ENCODE results near the gene TNS3.

The TNS3 gene

DNA sequence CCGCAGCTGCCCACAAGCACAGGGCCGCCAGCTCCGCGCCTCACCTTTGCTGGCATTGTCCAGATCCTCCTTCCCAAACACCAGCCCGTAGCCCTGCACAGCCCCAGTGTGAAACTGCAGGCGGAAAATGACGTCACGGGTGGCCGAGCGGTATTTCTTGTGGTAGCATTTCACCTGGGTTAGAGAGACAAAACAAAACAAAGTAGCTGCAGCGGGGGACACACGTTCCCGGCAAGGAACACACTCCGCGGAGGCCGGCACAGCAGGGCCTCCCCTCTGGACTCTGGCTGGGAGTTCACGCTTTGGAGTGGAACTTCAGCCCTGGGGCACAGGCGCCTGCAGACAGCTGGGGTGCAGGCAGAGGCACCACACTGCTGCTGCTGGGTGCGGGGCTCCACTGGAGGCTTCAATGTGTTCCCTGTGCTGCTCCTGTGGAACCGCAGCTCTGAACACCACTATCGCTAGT is 181.1 kb downstream of the TNS3 start:
- DNase-seq = no peak

DNA sequence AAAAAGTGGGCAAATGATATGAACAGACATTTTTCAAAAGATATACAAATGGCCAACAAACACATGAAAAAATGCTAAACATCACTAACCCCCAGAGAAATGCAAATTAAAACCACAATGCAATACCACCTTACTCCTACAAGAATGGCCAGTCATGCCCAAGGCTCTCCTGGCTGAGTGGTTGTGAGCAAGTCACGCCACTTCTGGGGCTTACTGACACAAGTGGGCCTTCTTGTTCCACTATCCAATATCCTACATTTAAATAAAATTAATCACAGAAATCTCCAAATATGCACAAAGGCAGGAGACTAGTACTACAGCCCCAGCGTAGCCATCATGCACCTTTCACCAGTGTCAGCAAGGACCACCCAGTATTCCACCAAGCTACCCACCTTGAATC is 181.9 kb downstream of the TNS3 start:
- DNase-seq = no peak

DNA sequence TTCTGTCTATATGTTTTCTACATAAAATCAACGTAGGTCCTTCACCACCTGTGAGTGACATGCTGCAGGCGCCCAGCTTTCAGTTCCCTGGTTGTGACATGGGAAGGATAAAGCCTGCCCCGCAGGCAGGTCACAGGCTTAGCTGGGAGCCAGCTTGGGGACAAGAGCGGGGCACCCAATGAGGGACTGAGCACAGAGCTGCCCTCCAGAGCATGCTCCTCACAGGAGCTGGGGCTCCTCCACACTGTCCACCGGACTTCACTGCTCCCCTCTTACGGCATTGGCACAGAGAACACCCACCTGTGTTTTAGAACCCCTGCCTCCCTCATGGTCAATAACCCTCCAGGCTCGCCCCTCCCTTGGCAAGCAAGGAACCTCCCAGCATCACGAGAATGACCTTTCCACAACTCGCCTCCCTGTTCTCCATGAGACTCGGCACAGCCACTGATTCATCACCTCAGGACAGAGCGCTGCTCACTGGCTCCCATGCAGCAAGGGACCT is 187.1 kb downstream of the TNS3 start:
- DNase-seq = no peak

DNA sequence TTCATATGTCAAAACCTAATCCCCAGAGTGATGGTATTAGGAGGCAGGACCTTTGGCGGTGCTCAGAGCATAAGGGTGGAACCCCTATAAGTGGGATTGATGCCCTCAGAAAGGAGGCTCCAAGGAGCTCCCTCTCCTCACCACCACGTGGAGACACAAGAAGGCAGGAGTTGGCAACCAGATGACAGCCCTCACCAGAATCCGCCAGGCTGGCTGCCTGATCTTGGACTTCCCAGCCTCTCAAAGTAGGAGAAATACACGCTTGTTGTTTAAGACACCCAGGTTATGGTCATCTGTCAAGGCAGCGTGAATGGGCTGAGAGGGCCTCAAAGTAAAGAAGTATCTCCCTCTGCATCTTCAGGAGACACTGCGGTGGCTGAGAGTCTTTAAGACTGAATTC is 187.7 kb downstream of the TNS3 start:
- DNase-seq = no peak

DNA sequence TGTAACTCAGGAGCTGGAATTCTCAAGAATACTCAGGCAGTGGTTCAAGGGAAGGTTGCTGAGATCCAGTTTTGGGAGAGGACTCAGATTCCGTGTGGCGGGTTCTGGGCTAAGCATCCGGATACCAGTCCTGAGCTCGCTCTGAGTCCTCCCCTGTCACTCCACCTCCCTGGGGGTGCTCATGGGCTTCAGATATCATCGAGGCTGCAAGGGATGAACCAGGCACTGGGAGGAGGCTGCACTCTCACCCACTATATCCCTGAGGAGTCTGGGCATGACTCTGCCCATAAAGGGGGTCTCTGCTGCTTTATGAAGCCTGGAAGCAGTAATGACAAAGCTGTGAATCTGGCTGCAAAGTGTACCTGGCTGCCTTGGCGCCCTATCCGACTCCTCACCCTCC is 188.5 kb downstream of the TNS3 start:
- DNase-seq = no peak

DNA sequence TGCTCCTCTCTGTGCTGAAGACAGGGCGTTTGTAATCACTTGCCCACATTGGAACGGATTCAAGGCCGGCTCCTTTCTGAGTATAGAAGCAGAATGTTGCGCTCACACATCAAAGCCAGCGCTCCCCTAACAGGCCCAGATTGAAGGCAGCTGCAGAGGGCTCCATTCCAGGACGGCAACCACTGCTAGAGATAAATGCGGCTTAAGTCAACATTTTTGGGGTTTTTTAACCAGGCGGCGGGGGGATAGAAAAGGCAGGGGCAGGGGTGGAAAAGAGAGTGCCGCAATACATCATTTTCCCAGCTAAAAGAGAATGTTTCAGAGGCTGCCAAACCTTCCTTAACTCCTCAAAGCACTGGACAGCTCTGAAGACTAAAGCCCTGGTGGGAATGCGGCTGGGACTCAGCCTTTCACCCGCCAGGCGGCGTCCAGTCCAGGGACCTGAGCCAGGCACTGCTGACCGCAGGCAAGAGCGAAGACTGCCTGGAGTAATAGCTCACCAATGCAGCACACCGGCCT is 189.6 kb downstream of the TNS3 start:
- DNase-seq = no peak

DNA sequence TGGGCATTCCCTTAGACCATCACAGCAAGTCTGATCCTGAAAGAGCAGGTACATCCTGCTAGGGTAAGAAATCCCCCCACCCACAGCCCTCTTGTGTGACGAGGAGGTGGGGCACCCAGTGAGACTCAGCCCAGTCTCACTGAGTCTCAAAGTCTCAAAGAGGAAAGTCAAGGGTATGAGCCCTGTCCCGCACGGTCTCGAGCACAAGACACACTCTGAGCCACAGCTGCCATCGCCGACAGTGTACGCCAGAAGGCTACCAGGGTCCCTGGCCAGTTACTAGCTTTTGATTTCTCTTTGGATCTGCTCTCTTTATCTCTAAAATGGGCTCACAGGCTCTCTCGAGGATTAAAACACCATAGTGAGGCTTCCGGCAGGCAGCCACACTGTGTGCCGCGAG is 190.2 kb downstream of the TNS3 start:
- no peak for DNase-seq

DNA sequence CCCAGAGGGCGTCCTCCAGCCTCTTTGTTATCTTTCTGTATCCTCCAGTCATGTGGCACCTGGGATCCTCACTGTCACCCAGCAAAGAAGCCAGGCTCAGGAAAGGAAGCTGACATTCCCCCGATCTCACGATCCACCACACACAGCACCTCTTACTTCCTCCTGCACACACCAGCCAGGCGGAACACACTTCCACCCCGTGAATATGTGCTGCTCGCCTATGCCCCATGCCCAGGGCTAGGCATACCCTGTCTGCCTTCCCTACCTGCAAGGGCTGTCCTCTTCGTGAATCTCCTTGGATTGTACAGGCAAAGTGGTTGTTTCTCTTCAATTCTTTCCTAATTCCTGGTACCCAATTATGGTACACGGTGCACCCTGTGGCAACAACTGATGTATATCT is 191.0 kb downstream of the TNS3 start:
- no peak for DNase-seq

DNA sequence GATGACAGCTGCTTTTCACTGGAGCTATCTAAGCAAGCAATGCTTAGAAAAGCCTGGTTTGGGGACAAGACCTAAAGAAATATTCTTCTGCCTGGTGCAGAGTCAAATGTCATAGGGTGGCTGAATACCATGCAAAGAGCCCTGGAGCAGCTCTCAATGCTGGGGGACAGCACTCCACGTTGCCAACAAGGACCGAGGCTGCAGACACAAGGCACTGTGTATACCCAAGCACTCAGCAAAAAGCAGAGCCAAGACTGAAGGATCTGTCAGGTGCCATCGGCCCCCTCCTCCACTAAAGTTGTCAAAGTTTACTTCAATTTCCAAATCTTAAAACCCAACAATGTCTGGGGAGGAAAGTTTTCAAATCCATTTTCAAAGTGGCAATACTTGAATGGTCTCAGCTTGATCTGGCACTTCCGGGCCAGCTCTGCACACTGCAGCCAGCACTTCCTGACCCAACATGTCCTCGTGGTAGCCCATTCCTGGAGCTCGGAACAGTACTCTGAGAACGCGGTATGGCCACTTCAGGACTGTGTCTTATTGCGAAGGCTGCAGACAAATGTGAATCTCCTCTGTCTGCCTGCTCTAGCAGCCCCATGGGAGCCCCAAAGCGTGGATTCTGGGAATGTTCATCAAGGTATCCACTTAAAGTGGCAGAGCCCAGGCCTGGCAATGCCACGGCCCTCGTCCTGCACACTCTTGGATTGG is 191.8 kb downstream of the TNS3 start:
- DNase-seq = no peak

DNA sequence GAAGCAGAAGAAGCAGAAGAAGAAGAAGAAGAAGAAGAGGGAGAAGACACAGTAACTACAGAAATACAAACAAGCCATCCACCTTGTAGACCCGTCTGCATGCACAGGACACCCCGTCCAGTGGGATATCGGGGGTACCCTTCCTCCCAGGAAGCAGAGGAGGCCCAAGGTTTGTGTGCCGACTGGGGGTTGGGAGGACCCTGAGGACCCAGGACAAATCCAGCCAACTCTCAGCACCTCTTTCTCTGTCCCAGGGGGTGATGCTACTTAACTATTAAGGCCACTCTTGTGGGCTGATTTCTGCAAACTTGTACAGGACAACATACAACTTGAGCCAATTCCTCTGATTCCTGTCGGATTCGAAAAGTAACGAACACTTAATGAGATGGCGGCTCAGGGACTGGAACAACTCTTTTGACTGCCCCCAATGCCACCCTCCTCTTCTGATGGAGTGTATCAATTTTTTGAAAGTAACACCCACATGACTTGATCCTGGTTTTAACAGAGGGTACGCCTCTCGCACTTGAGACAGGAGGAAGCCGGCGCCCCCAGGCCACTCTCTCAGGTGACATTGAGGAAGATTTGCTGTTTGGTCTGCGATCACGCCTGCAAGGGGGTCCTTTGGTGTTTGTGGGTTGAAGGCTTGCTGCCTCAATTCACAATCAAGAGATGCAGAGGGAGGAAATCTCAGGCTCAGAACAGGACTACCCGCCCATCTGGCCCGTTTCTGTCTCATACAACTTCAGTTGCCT is 192.6 kb downstream of the TNS3 start:
- no peak for DNase-seq

DNA sequence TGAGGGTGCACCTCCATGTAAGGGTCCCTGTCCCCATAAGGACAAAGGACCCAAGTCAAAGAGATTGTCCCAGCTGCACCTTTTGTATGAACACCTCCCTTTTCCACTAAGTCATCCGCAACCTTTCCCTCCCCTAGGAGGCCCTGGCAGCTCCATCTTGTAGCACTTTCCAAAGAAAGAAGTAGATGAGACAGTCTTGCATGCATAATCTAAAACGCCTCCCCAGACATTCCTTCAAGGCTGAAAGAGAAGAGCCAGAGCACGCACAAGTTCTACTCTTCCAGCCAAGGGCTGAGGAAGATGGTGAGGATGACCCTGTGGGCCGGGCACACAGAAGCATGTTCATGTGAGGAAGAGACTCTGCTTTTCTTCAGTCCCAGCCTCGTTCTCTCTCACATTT is 194.4 kb downstream of the TNS3 start:
- DNase-seq = no peak

DNA sequence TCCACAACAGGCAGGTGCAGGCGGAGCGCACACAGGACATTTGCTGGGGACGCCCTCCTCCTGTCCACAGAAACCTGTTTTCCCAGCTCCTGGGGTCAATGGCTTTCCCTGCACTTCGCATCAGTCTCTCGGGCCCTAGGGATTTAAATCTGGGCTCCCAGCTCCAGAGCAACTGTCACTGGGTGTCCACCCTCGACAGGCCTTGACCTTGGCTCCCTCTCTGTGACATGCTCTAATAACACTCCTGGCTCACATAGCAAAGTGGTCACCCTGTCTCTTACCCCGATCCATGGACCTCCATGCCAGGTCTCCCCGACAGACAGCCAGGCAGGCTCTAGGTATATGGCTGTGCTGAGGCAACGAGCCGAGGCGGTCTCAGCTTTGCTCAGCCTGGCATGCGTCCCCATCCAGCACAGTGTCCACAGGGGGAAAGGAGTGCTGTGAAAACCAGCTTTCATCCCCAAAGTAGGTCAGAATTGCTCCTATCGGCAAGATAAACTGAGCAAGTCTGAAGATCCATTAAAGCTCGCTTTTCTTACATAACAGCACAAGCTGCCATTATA is 195.6 kb downstream of the TNS3 start:
- DNase-seq = no peak

DNA sequence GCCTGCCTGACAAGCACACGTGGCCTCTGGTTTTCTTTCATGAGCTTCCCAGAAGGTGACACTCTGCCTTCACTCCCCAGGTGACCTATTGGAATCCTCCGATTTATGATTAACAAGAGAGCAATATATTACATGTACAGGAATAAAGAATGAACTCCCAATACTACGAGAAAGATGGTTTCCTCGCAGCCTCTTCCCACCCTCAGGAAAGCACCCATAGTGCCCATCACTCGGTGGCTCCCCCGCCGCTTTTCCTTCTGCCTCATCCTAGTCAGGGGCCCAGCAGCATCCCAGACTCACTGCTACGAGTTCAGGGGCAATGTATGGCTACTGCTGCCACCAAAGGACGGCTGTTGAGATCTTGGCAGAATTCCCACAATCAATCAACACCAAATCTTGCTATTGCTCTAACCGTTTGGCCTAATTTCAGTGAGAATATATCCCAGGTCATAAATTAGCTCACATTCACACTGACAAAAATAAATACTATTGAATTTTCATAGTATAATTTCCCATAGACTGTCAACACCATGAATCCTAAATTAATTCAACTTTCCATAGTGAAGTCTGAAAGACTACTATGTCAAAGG is 196.3 kb downstream of the TNS3 start:
- no peak for DNase-seq

DNA sequence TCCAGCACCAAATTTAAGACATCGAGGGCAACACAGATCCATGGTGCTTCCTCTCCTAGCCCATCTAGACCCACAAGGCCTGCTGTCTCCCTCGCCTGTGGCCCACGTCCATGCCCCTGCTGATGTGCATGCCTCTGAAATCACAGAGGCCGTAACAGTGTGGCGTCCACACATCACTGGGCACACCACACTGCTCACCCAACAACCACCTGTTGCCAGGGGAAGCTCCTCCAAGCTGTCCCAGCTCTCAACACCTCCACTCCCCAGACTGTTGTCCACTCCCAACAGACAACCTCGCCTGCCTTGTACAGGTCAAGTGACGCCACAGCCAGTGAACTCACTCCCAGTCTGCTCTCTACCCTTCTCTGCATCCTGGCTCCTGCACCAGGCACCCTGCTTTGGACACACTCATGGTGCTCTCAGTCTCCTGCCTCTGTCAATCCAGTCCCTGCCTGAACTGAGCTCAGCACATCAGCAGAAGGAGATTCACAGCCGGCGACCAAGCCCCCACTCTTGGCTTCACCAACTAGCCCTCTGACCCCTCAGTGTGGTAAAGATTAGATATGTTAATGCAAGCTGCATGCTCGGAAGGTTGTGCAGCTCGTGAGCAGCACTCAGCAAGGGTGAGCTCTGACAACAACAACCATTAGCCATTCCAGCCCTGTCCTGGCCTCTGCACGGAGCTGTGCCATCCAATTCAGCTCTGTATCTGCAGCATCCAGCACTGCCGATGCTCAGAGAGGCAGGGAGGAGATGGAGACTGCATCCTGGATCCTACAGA is 197.0 kb downstream of the TNS3 start:
- no peak for DNase-seq

DNA sequence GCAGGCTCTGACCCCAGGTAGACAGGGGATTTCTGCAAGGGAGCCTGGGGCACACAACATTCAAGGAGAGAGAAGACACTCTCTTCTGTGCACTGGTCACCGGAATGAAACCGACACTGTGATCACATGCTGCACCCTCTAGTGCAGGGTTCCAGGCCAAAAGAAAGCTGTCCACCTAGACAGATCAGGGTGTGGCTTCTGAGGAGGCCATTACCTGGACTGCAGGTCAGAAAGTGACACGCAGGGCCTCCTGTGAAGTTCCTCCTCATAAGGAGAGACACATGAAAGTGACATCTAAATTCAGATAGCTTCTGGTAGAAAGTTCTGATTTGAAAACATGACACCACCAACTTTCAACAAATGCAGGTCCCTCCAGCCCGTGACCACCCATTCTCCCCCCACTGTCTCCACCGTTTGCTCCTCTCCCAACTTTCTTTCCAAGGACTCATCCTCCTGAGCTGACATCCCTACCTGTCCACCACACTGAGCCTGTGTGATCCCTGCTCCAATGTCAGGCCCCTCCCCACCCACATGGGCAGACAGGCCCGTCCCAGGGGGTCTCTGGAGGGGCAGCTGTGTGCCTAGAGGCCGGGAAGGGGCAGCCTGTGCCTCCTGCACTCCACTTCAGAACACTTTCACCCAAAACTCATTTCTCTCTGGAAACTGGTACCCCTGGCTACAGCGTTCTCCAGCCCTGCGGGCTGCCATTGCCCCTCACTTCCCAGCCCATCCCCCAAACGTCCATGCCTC is 198.0 kb downstream of the TNS3 start:
- DNase-seq = no peak

DNA sequence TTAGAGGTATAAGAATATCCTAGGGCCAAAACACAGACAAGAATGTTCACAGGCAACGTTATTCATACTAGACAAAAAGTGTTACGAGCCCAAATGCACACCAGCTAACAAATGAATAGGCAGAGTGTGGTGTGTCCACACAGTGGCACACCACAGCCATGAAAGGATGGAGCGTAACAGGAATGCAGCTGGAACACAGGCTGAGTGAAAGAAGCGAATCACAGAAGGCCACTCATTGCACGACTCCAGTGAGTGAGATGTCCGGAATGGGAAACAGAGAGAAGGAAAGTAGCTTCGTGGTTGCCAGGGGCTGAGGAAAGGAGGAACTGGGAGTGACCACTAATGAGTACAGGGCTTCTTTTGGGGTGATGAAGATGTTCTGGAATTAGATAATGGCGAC is 198.8 kb downstream of the TNS3 start:
- no peak for DNase-seq

DNA sequence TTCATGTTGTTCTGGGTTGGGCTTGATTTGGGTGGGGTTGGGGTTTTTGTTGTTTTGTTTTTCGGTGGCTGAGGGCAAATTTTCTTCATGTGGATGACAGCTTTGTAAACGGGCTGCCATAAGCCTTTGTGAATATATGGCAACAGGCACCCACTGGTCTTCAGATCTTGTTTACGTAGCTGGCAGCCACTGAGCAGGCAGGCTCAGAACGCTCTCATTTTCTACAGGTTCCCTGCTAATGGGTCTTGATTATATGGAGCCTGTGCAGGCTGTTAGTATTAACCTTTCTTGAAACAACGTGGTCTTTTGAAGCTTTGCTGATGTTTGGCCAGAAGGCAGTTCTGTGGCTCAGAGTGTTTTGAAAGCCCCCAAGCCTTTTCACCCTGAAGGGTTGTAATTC is 199.7 kb downstream of the TNS3 start:
- no peak for DNase-seq

DNA sequence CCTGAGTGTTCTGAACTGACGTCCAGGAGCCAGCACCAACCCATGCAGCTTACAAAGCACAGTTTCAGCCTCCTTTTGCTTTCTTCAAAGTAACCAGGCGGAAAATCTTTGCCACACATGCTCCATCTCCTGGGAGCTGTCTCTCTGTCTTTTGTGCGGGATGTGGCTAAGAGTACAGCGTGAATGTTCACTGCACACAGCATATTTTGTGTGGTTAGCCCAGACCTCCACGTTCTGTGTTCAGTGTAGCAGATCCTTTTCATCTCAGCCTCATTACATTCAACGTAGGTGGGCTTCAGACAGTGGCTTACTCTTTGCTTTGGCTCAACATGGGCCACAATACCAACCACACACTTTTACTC is 200.8 kb downstream of the TNS3 start:
- no peak for DNase-seq

DNA sequence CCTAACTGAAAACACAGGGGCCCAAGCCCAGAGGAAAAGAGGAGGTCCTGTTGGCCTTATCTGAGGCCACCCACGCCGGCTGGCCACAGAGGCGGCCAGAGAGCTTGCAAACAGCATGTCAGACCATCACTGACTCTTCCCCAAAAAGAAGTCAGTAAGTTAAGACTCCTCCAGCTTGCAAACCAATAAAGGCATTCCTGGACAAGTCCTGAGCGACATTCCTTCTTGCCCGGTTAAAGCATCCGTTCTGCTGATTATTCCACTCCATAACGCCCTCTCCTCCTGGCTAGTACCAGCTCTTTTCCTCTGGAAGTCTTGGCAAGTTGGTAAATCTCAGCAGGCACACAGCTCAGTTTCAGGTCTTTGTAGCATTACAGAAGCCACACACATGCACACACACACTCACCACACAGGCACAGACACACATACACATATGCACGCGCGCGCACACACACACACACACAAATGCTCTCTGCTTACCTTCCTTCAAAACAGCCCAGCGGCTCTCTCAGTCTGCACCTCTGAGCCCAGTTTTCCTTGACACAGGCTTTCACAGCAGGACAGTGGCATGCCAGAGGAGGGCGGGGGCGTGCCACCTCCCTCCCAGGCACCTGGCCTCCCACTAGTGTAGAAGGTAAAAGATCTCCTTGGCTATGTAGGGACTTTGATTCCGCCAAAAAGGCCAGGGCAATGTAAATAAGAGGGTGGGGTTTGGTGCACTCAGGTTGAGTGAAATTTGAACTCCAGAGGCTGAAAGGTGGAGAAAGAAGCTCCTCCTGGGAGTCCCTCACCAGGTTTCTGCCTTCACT is 201.4 kb downstream of the TNS3 start:
- DNase-seq = no peak

DNA sequence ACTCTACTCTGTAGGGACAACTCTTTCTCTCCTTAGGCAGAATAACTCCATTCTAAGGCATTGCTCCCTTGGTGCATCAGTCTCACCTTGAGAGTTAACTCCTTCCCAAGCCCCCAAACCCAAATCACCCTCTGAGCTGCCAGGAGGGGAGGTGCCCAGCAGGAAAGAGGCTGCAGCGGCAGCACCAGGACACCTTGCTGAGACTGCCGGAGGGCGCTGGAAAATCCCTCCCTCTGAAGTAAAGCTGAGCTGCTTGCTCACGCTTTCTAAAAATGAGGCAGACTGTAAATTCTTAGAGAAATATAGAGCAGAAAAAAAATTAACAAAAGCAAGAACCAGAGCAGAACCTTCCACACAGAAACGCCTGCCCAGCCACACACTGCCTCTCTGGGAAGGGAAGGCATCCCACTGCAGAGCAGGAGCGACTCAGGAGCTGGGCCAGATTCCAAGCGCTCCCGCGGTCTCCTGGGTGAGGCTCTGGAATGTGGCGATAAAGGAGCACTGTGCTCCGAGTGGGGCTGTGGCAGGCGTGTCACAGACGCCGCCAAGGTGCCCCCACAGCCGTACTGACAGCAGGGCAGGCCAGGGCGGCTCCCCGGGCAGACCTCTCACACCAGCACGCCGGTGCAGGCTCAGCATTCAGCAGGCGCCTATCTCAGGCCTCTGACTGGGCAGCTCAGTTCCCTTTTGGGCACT is 202.1 kb downstream of the TNS3 start:
- no peak for DNase-seq
